ENCODE data around the gene SRP9.

- no peak for TF ChIP-seq SREBF1 (IDR thresholded peaks at IDR 0.05; ENCODE audit: low read length)
- no peak for TF ChIP-seq SUZ12 (IDR thresholded peaks at IDR 0.05; ENCODE audit: unreplicated experiment)
- TF ChIP-seq NBN (IDR thresholded peaks at IDR 0.05) = no peak
- no peak for TF ChIP-seq JUND (IDR thresholded peaks at IDR 0.05; ENCODE audit: low read depth, low read length)
- no peak for TF ChIP-seq MAX (IDR thresholded peaks at IDR 0.05; ENCODE audit: low read depth, low read length)
- no peak for TF ChIP-seq CEBPZ (IDR thresholded peaks at IDR 0.05; ENCODE audit: low read depth, low read length)
- TF ChIP-seq SMC3 (IDR thresholded peaks at IDR 0.05; ENCODE audit: borderline replicate concordance, low read length) = no peak
- TF ChIP-seq PKNOX1 (IDR thresholded peaks at IDR 0.05) = no peak
- TF ChIP-seq CTCF (IDR thresholded peaks at IDR 0.05 in 2 of 3, conservative IDR thresholded peaks at IDR 0.05 in 1 of 3; ENCODE audit: control insufficient read depth in 2 of 3, extremely low read depth in 1 of 3, insufficient read depth in 1 of 3, low read depth in 3 of 3, low read length in 3 of 3) = no peak
- TF ChIP-seq SP1 (IDR thresholded peaks at IDR 0.05; ENCODE audit: low read depth, low read length) = no peak
- TF ChIP-seq EGR1 (IDR thresholded peaks at IDR 0.05; ENCODE audit: borderline replicate concordance in 1 of 2, low read depth in 2 of 2, low read length in 2 of 2) = no peak
- no peak for TF ChIP-seq SMAD1 (IDR thresholded peaks at IDR 0.05; ENCODE audit: low read depth, partially characterized antibody)
- TF ChIP-seq EZH2 (IDR thresholded peaks at IDR 0.05; ENCODE audit: borderline replicate concordance, control insufficient read depth, low read depth, low read length) = no peak
Measured at GRCh38 chr1:225825607-225826007, 48.0 kb downstream of the SRP9 start.
